ENCODE data around the gene ZFYVE9. TPM values are rescaled to one million over a fixed set of nuclear protein-coding genes. Genes with fewer than 3 reads are reported as not detected.

ZFYVE9 gene
- total and polyA plus RNA-seq, 2 experiments from 2014 or later, result 5.4 to 27.3 TPM

GRCh38 chr1:52127181-52128180 lies 14.4 kb upstream of the ZFYVE9 start:
- Mint-ChIP-seq H3K36me3 (ENCODE audit: low read depth) (no peaks in the 10 kb centered on the region), H3K27me3 (ENCODE audit: insufficient read depth, low read depth, poor library complexity) (no peaks in the 10 kb centered on the region), H3K4me1 (no peaks in the 10 kb centered on the region), H3K27ac (no peak overlapping the region), H3K4me3 (no peak overlapping the region), H3K9me3 (no peaks in the 10 kb centered on the region)
- TF ChIP-seq CTCF (conservative IDR thresholded peaks at IDR 0.05; ENCODE audit: low read depth in 2 of 2) (peak; percentile 71 to 80), POLR2AphosphoS5 (IDR thresholded peaks at IDR 0.05; ENCODE audit: low read depth) (no peak)
- Histone ChIP-seq H2AFZ (no peak overlapping the region; the same call in 1 of the 2 replicates), H3K36me3 (ENCODE audit: insufficient read depth) (no peaks in the 10 kb centered on the region), H3F3A (replicated peaks; ENCODE audit: low read depth) (no peaks in the 10 kb centered on the region), H3K4me3 (no peak overlapping the region), H3K9me2 (ENCODE audit: insufficient read depth) (no peaks in the 10 kb centered on the region), H4K20me1 (replicated peaks; ENCODE audit: insufficient read depth) (no peaks in the 10 kb centered on the region), H3K79me2 (replicated peaks; ENCODE audit: insufficient read depth) (no peaks in the 10 kb centered on the region), H3K4me1 (ENCODE audit: insufficient read depth) (no peaks in the 10 kb centered on the region), H3K4me2 (no peak overlapping the region), H3K27ac (ENCODE audit: low read depth) (no peak overlapping the region), H3K27me3 (ENCODE audit: insufficient read depth) (no peaks in the 10 kb centered on the region)
- ATAC-seq, result peak; percentile 63
- DNase-seq (ENCODE audit: low spot score), result peak; percentile 35

- Histone ChIP-seq H3F3A (replicated peaks; ENCODE audit: low read depth) (peaks cover 7% of the 10 kb centered on the region), H3K4me3 (no peak overlapping the region), H3K27me3 (ENCODE audit: insufficient read depth) (peaks cover 15% of the 10 kb centered on the region; the same call in 1 of the 2 replicates), H4K20me1 (replicated peaks; ENCODE audit: insufficient read depth) (0 out of 2 replicates have a peak, but pooled peaks cover 6% of the 10 kb centered on the region), H3K4me1 (ENCODE audit: insufficient read depth) (peaks cover 4% of the 10 kb centered on the region; the same call in 1 of the 2 replicates), H3K79me2 (replicated peaks; ENCODE audit: insufficient read depth) (peaks cover 21% of the 10 kb centered on the region), H3K27ac (ENCODE audit: low read depth) (no peak overlapping the region), H3K9me2 (ENCODE audit: insufficient read depth) (no peaks in the 10 kb centered on the region), H3K36me3 (ENCODE audit: insufficient read depth) (no peaks in the 10 kb centered on the region), H2AFZ (no peak overlapping the region; the same call in 1 of the 2 replicates), H3K4me2 (no peak overlapping the region)
- Mint-ChIP-seq H3K4me3 (no peak overlapping the region), H3K27me3 (ENCODE audit: insufficient read depth, low read depth, poor library complexity) (peaks cover 6% of the 10 kb centered on the region), H3K9me3 (peaks cover 3% of the 10 kb centered on the region; the same call in 1 of the 3 replicates), H3K4me1 (peaks cover 10% of the 10 kb centered on the region), H3K27ac (no peak overlapping the region), H3K36me3 (ENCODE audit: low read depth) (peaks cover 3% of the 10 kb centered on the region; the same call in 1 of the 3 replicates)
- ATAC-seq (no peak), DNase-seq (ENCODE audit: low spot score) (no peak)
- no peak for TF ChIP-seq POLR2AphosphoS5 (IDR thresholded peaks at IDR 0.05; ENCODE audit: low read depth)
- TF ChIP-seq ETS1 (IDR thresholded peaks at IDR 0.05), result no peak
- TF ChIP-seq CTCF (conservative IDR thresholded peaks at IDR 0.05; ENCODE audit: low read depth in 2 of 2), result no peak
- no peak for TF ChIP-seq JUNB (IDR thresholded peaks at IDR 0.05; ENCODE audit: unreplicated experiment)
- no peak for TF ChIP-seq ZNF114 (CRISPR knock-in tag; IDR thresholded peaks at IDR 0.05)
- no peak for TF ChIP-seq ZNF462 (CRISPR knock-in tag; IDR thresholded peaks at IDR 0.05)
Observed at GRCh38 chr1:52139817-52140540, 1.9 kb upstream of the ZFYVE9 start.

Measured in GM23338 (cell line).